K562 (cell line): ENCODE results near the gene ALOXE3. TPM values are rescaled to one million over a fixed set of nuclear protein-coding genes. Genes with fewer than 3 reads are reported as not detected.

Experiments used
- ATAC-seq: fragments of 200-7000 bp; cut with Tn5 transposase; 3 replicates; pipeline ENCODE4 v1.9.1; 2020; ENCODE audit warnings: moderate library complexity
- BruUV-seq: library from RNA; stranded (reverse); fragments of 400-500 nt; replicated peaks from 2 replicates; lab custom pipeline; 2021; lab: Mats Ljungman, UMichigan
- CTCF ChIA-PET: fragments of 300-600 bp; formaldehyde crosslinking; extraction: SDS; loops from one replicate; lab custom pipeline; 2021; ENCODE audit warnings: low intra/inter-chr PET ratio; lab: Yijun Ruan, JAX
- POLR2A ChIA-PET: fragments of 300-600, 350-650 bp; sonication (Branson Sonifier 250); formaldehyde crosslinking; extraction: SDS; loops from one replicate; lab custom pipeline; 2021; ENCODE audit warnings: antibody characterized with exemption, inconsistent platforms; lab: Yijun Ruan, JAX
- DNase-seq, 4 experiments: peaks; one replicate each; pipeline versions ENCODE4 v3.0.0 to v3.0.0-alpha.2; 2011 to 2018; ENCODE audit warnings: low spot score in 3 of 4, mixed read lengths in 3 of 4; ENCODE audit errors: extremely low read depth in 1 of 4
- FAIRE-seq: peaks from 2 replicates; lab custom pipeline; 2011; peaks lifted over from hg19 to GRCh38; lab: Jason Lieb, UNC
- H2AFZ ChIP-seq: 2 replicates; pipeline ENCODE4 v1.6.0; 2011; ENCODE audit warnings: low read depth, low read length, control low read depth, inconsistent platforms
- H3K27ac ChIP-seq: fragments of 200-600 bp; 3 replicates; pipeline ENCODE4 v1.8.0; 2011; ENCODE audit warnings: low read depth, mild to moderate bottlenecking, control low read depth, inconsistent platforms, low read length, moderate library complexity, mixed read lengths; ENCODE audit errors: extremely low read depth
- H3K27me3 ChIP-seq, 2 experiments: fragments of 300-600 bp in 1 of 2; 2 replicates in 1 of 2; 3 replicates in 1 of 2; pipeline versions ENCODE4 v1.6.0 to v1.8.0; 2011; ENCODE audit warnings: inconsistent platforms in 2 of 2, low read length in 2 of 2, mild to moderate bottlenecking in 1 of 2, mixed read lengths in 1 of 2, moderate library complexity in 1 of 2; ENCODE audit not compliant: control insufficient read depth in 2 of 2, insufficient read depth in 2 of 2
- H3K36me3 ChIP-seq: fragments of 300-600 bp; 3 replicates; pipeline ENCODE4 v1.8.0; 2011; ENCODE audit warnings: mild to moderate bottlenecking, low read length, inconsistent platforms; ENCODE audit not compliant: control insufficient read depth, insufficient read depth
- H3K4me1 ChIP-seq, 2 experiments: fragments of 200-600 bp in 1 of 2; replicated peaks in 1 of 2; 2 replicates in 1 of 2; 3 replicates in 1 of 2; pipeline versions ENCODE4 v1.5.1 to v1.8.0; 2011; ENCODE audit warnings: inconsistent platforms in 2 of 2, low read length in 2 of 2, mild to moderate bottlenecking in 1 of 2, mixed read lengths in 1 of 2, moderate library complexity in 1 of 2; ENCODE audit not compliant: control insufficient read depth in 2 of 2, insufficient read depth in 2 of 2
- H3K4me2 ChIP-seq: 2 replicates; pipeline ENCODE4 v1.6.1; 2011; ENCODE audit warnings: low read length, control low read depth, inconsistent platforms, mixed read lengths; ENCODE audit not compliant: insufficient read depth
- H3K4me3 ChIP-seq: fragments of 200-600 bp; sonication (generic), shearing (Covaris generic); 2 replicates; pipeline ENCODE4 v1.5.1; 2016; ENCODE audit warnings: control low read depth, inconsistent platforms
- H3K79me2 ChIP-seq: fragments of 200-600 bp; 3 replicates; pipeline ENCODE4 v1.8.0; 2011; ENCODE audit warnings: low read length, inconsistent platforms; ENCODE audit not compliant: control insufficient read depth, insufficient read depth
- H3K9ac ChIP-seq, 2 experiments: 2 replicates each; pipeline versions ENCODE4 v1.6.0 to v1.6.1; 2011; ENCODE audit warnings: low read depth in 2 of 2, low read length in 2 of 2, control low read depth in 1 of 2, inconsistent platforms in 1 of 2, mild to moderate bottlenecking in 1 of 2, mixed read lengths in 1 of 2; ENCODE audit not compliant: insufficient read depth in 1 of 2
- H3K9me1 ChIP-seq: one replicate; pipeline ENCODE4 v1.6.0; 2011; ENCODE audit warnings: inconsistent platforms, mild to moderate bottlenecking, low read length, moderate library complexity; ENCODE audit not compliant: control insufficient read depth, insufficient read depth
- H3K9me3 ChIP-seq: replicated peaks from 2 replicates; pipeline ENCODE4 v1.5.1; 2011; ENCODE audit warnings: low read depth, low read length, inconsistent platforms; ENCODE audit not compliant: control insufficient read depth, insufficient read depth
- H4K20me1 ChIP-seq: replicated peaks from 2 replicates; pipeline ENCODE4 v1.6.1; 2011; ENCODE audit warnings: low read length, inconsistent platforms, mixed read lengths; ENCODE audit not compliant: control insufficient read depth, insufficient read depth
- CTCF ChIP-seq, 3 experiments: IDR thresholded peaks in 2 of 3; conservative IDR thresholded peaks in 1 of 3; 2 replicates each; pipeline ENCODE4 v1.5.1; 2011 to 2012; ENCODE audit warnings: low read length in 3 of 3, mild to moderate bottlenecking in 3 of 3, control low read depth in 2 of 3, improper control_type of control experiment in 1 of 3, inconsistent platforms in 1 of 3, low read depth in 1 of 3, mixed read lengths in 1 of 3, moderate library complexity in 1 of 3; ENCODE audit not compliant: insufficient read depth in 2 of 3
- CTCFL ChIP-seq: IDR thresholded peaks from 2 replicates; pipeline ENCODE4 v1.6.1; 2011; ENCODE audit warnings: borderline replicate concordance, low read depth, mild to moderate bottlenecking, moderate library complexity, low read length; ENCODE audit not compliant: insufficient read depth, poor library complexity, severe bottlenecking
- DMBX1 ChIP-seq: fragments of 250-450 bp; sonication (Bioruptor Pico); IDR thresholded peaks from 2 replicates; pipeline ENCODE4 v1.8.0; 2022; ENCODE audit warnings: inconsistent platforms, mild to moderate bottlenecking, moderate library complexity, borderline replicate concordance
- ELF4 ChIP-seq: fragments of 450-650 bp; formaldehyde crosslinking; IDR thresholded peaks from 2 replicates; pipeline ENCODE4 v1.4.0; 2022; ENCODE audit warnings: missing genetic modification characterization
- NCOA6 ChIP-seq: fragments of 450-650 bp; IDR thresholded peaks from 2 replicates; pipeline ENCODE4 v1.6.1; 2017; ENCODE audit warnings: mild to moderate bottlenecking
- XRCC3 ChIP-seq: fragments of 450-650 bp; IDR thresholded peaks from 2 replicates; pipeline ENCODE4 v1.6.1; 2017; ENCODE audit warnings: mild to moderate bottlenecking, moderate library complexity
- ZNF507 ChIP-seq: conservative IDR thresholded peaks from 2 replicates; pipeline ENCODE4 v1.6.1; 2017; ENCODE audit warnings: missing genetic modification characterization, missing compliant biosample characterization
- WGBS: fragments of 100-300 bp; shearing (Covaris generic); methylation state at CpG from one replicate; pipeline ENCODE4 v1.1.6; 2016; ENCODE audit warnings: low coverage, mixed read lengths; ENCODE audit not compliant: insufficient coverage; ENCODE audit errors: missing lambda C conversion rate; 5-methylcytosine and 5-hydroxymethylcytosine counted together
- in situ Hi-C: fragments of 300-500 bp; cut with MboI; formaldehyde crosslinking; loops from 4 replicates; pipeline ENCODE4 v1.15.0; 2018; ENCODE audit warnings: inconsistent platforms, mixed read lengths
- intact Hi-C: fragments of 100-400 bp; cut with micrococcal nuclease; formaldehyde crosslinking; loops from 2 replicates; pipeline ENCODE4 v1.14.2; 2022
- polyA plus RNA-seq, 8 experiments: library from polyadenylated mRNA; depleted of rRNA in 4 of 8; stranded (reverse) in 5 of 8; unstranded in 3 of 8; fragments of >200 nt; fragmentation: Nextera tagmentation in 2 of 8; fragmentation: Illumina TruSeq in 1 of 8; extraction: Ambion mirVana in 2 of 8; extraction: Trizol in 1 of 8; gene quantifications; 2 replicates each; pipeline versions ENCODE4 v1.2.1 to v1.2.3, GENCODE V29; 2011 to 2014; ENCODE audit warnings: inconsistent platforms in 1 of 8, missing spikeins in 1 of 8
- total RNA-seq, 7 experiments: library from RNA; depleted of rRNA in 6 of 7; stranded (reverse); fragments of >200 nt in 6 of 7; fragmentation: Illumina TruSeq in 2 of 7; extraction: Trizol in 2 of 7; gene quantifications; 2 replicates each; pipeline versions ENCODE4 v1.2.1 to v1.2.3, GENCODE V29; 2011 to 2021; ENCODE audit warnings: low replicate concordance in 1 of 7
- TF ChIP-seq, protein P1 (sequence below): sonication (generic); formaldehyde crosslinking; IDR thresholded peaks from 2 replicates; pipeline ENCODE4 v1.9.0; 2022; ENCODE audit warnings: mild to moderate bottlenecking, missing genetic modification reagents
- TF ChIP-seq, protein P2 (sequence below): fragments of 450-650 bp; IDR thresholded peaks from 2 replicates; pipeline ENCODE4 v1.6.1; 2016; ENCODE audit warnings: low read depth, mild to moderate bottlenecking, moderate library complexity
- TF ChIP-seq, protein P3 (sequence below): fragments of 450-650 bp; conservative IDR thresholded peaks from 2 replicates; pipeline ENCODE4 v1.6.1; 2016; ENCODE audit warnings: missing genetic modification characterization, low read depth, mild to moderate bottlenecking, control low read depth, missing compliant biosample characterization

ALOXE3 gene
- total and polyA plus RNA-seq, 9 of the 15 experiments (the other 6 are each of a cell fraction or from before 2014, with no cell fraction given) = 0.04 TPM; not detected in 8

DNA sequence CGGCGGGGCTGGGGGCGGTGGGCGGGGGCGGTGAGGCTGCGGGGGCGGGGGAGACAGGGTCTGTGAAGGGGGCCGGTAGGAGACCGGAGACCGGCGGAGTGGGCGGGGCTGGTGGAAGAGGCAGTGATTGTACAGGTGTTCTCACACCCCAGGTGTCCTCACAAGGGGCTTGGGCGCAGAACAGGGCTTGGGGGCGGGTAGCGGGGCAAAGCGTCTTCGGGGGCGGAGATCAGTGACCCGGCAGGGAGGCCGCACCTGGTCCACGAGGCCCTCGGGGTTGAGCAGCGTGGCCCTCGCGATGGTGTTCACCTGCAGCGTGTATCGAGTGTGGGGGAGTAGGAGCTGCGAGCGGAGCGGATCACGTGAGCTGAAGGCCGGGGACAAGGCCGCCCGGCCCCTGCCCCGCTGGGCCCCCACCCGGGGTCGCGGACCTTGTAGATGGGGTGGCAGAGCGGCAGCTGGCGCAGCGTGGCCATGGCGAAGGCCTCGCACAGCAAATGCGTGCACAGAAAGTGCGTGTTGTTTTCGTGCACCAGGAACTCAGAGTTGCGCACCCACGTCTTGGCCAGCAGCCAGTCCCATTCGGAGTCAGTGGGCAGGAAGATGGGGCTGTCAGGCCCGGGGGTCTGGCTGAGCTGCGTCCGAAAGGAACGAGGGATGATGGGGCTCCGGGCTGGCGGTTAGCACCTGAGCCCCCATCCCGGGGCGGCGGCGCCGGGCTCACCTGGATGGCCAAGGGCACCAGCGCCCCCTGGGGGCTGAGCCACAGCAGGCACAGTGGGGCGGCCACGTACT is 8.5 kb downstream of the ALOXE3 start:
- in situ Hi-C loops (loop anchor here (5.0 kb wide), 1 partner anchor 33 kb away; no protein-coding TSS in a partner anchor), intact Hi-C loops (loop anchor here (1.0 to 5.0 kb wide), 2 partner anchors 17 to 38 kb away; no protein-coding TSS in a partner anchor)
- POLR2A ChIA-PET = interaction anchor here (0.6 to 0.8 kb wide), 2 partner anchors 25 to 222 kb away, joined by 3 read pairs; no protein-coding TSS in a partner anchor
- no TSS peak for BruUV-seq
- Histone ChIP-seq H3K79me2 (no peaks in the 10 kb centered on the region), H3K9me1 (no peaks in the 10 kb centered on the region), H3K9me3 (no peaks in the 10 kb centered on the region), H2AFZ (peak overlapping the region; percentile 81), H4K20me1 (no peaks in the 10 kb centered on the region), H3K27ac (no peak overlapping the region), H3K4me2 (peak overlapping the region; percentile 80), H3K36me3 (no peaks in the 10 kb centered on the region), H3K27me3 (peaks cover 3 to 10% of the 10 kb centered on the region in 2 experiments; a peak in 3 of 5 replicates), H3K9ac (peak overlapping the region in 1 of 2 experiments; percentile 68; a peak in 2 of 4 replicates), H3K4me3 (peak overlapping the region; percentile 38), H3K4me1 (peaks cover 10 to 19% of the 10 kb centered on the region in 2 experiments; a peak in 4 of 5 replicates)
- CTCF ChIA-PET = interaction anchor here (0.6 to 4.4 kb wide), 4 partner anchors 16 to 49 kb away, joined by 3 to 24 read pairs (median 11); no protein-coding TSS in a partner anchor
- DNase-seq (peak; percentile 73 to 81 (median 78)), ATAC-seq (peak; percentile 95), FAIRE-seq (no peak)
- WGBS = 1% methylated on average over 25 of the region's 63 CpGs
- TF ChIP-seq, protein P1, sequence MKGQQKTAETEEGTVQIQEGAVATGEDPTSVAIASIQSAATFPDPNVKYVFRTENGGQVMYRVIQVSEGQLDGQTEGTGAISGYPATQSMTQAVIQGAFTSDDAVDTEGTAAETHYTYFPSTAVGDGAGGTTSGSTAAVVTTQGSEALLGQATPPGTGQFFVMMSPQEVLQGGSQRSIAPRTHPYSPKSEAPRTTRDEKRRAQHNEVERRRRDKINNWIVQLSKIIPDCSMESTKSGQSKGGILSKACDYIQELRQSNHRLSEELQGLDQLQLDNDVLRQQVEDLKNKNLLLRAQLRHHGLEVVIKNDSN (CRISPR knock-in tag) = peak; percentile 46; the same call in 1 of the 2 replicates
- TF ChIP-seq ELF4 (CRISPR knock-in tag) (no peak), XRCC3 (no peak), CTCFL (peak; percentile 81), ZNF507 (tag) (no peak), DMBX1 (CRISPR knock-in tag) (no peak), NCOA6 (no peak), CTCF (IDR thresholded peaks at IDR 0.05 in 2 of 3, conservative IDR thresholded peaks at IDR 0.05 in 1 of 3; ENCODE audit: insufficient read depth in 2 of 3, low read depth in 1 of 3, low read length in 3 of 3) (peak; percentile 77 to 90 (median 84))
- TF ChIP-seq, protein P2, sequence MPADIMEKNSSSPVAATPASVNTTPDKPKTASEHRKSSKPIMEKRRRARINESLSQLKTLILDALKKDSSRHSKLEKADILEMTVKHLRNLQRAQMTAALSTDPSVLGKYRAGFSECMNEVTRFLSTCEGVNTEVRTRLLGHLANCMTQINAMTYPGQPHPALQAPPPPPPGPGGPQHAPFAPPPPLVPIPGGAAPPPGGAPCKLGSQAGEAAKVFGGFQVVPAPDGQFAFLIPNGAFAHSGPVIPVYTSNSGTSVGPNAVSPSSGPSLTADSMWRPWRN = no peak
- TF ChIP-seq, protein P3, sequence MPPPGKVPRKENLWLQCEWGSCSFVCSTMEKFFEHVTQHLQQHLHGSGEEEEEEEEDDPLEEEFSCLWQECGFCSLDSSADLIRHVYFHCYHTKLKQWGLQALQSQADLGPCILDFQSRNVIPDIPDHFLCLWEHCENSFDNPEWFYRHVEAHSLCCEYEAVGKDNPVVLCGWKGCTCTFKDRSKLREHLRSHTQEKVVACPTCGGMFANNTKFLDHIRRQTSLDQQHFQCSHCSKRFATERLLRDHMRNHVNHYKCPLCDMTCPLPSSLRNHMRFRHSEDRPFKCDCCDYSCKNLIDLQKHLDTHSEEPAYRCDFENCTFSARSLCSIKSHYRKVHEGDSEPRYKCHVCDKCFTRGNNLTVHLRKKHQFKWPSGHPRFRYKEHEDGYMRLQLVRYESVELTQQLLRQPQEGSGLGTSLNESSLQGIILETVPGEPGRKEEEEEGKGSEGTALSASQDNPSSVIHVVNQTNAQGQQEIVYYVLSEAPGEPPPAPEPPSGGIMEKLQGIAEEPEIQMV (tag) = no peak
